GM13977 (cell line): ENCODE results near the gene WSCD1.

ENCODE experiments used
- DNase-seq: peaks from one replicate; pipeline ENCODE4 v3.0.0; 2012; ENCODE audit warnings: low spot score
- in situ Hi-C: fragments of 300-500 bp; cut with MboI; formaldehyde crosslinking; loops from one replicate; pipeline ENCODE4 v1.12.0; 2022; ENCODE audit warnings: low sequenced_read_pairs, low pct_unique_long_range_greater_than_20kb, mixed read lengths, inconsistent platforms; ENCODE audit not compliant: unreplicated experiment
- TF ChIP-seq, protein P1 (sequence below): IDR thresholded peaks from 2 replicates; pipeline ENCODE4 v1.5.1; 2012; ENCODE audit warnings: mild to moderate bottlenecking, control low read depth; ENCODE audit not compliant: insufficient read depth; ENCODE audit errors: extremely low read depth, missing control alignments

Gene WSCD1

GRCh38 chr17:6099492-6099891 lies 29.3 kb downstream of the WSCD1 start:
- DNase-seq = no peak
- TF ChIP-seq, protein P1, sequence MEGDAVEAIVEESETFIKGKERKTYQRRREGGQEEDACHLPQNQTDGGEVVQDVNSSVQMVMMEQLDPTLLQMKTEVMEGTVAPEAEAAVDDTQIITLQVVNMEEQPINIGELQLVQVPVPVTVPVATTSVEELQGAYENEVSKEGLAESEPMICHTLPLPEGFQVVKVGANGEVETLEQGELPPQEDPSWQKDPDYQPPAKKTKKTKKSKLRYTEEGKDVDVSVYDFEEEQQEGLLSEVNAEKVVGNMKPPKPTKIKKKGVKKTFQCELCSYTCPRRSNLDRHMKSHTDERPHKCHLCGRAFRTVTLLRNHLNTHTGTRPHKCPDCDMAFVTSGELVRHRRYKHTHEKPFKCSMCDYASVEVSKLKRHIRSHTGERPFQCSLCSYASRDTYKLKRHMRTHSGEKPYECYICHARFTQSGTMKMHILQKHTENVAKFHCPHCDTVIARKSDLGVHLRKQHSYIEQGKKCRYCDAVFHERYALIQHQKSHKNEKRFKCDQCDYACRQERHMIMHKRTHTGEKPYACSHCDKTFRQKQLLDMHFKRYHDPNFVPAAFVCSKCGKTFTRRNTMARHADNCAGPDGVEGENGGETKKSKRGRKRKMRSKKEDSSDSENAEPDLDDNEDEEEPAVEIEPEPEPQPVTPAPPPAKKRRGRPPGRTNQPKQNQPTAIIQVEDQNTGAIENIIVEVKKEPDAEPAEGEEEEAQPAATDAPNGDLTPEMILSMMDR = no peak
- in situ Hi-C loops = no loop called here

DNA sequence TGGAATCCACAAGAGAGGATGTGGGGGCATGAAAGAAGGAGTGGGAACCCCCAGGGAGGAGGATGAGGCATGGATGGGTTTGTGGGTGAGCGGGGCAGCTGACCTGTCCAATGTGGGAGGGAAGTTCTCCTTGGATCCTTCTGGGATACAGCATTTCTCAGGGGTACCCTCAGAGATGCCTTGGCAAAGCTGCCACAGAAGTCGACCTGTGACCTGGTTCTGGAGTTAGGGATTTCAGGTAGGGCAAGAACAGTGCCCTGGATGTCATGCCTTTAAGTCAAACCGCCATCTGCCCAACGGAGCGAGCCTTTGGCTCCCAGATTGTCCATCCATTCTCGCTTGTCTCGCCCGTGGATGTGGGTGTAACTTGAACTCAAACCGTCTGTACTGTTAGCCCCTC lies 30.0 kb downstream of the WSCD1 start:
- TF ChIP-seq, protein P1 = no peak
- DNase-seq = no peak
- in situ Hi-C loops = no loop called here

DNA sequence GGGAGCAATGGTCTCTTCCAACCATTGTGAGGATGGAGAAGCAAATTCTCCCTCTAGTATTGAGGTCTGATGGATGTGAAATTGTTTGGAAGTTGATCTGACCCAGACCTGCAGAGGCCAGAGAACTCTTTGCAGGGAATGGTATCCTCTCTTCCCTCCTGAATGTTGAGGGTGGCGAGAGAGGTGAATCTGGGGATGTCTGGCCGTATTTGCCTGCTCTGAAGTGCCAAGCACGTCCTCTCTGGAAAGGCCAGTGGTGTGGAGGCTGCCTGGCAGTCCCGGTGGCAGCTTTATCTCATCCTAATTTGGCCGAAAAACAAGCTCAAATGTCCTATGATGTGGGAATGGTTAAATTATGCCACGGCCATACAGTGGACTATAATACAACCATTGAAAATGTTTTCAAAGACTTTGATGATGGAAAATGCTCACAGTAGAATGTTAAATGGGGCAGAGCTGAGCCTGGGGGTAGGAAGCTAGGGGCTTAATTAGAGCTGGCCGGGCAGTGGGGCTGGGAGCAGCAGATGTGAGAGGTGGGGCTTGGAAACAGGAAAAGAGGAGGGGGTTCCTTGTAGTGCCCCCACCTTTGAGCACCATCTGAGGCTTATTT lies 30.8 kb downstream of the WSCD1 start:
- no peak for DNase-seq
- in situ Hi-C loops = no loop called here
- TF ChIP-seq, protein P1 = no peak

GRCh38 chr17:6101706-6102105 lies 31.5 kb downstream of the WSCD1 start:
- in situ Hi-C loops = no loop called here
- DNase-seq = no peak
- TF ChIP-seq, protein P1 = no peak

GRCh38 chr17:6102615-6103014 lies 32.4 kb downstream of the WSCD1 start:
- TF ChIP-seq, protein P1 = no peak
- DNase-seq = no peak
- in situ Hi-C loops = no loop called here

GRCh38 chr17:6104956-6105648 lies 34.9 kb downstream of the WSCD1 start:
- DNase-seq = no peak
- in situ Hi-C loops = no loop called here
- TF ChIP-seq, protein P1 = no peak
